Germinal center (tissue), 1 donor: Measurements from ENCODE around the gene CASZ1.
A peak's percentile ranks its signal among the peaks of the same experiment; 100 is the strongest.

Source experiments
- DNase-seq: peaks from one replicate; pipeline ENCODE4 v3.0.0; 2012; ENCODE audit warnings: mixed read lengths, low spot score

CASZ1 gene

DNA sequence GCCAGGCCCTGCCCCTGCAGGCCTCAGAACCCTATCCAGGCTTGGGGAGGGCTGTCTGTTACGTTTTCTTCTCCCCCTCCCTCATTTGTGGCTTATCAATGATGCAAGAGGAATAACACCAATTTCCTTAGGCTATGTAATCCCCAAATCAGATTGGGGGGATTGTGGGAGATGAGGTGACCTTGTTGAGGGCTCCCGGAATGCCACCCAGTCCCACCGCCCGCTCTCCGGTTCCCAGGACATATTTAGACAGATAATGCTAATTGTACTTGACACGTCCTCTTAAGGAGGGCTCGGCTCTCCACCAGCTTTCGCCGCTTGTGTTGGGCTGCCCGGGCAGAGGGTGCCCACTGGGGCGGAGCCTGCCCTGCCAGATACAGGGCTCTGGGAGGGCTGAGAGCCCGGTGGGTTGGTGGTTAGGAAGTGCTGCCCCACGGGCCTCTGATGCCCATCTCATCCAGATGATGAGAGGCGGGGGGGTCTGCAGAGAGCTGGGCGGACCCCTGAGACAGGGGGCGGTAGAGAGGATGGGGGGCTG lies 90.0 kb downstream of the CASZ1 start:
- DNase-seq = no peak

DNA sequence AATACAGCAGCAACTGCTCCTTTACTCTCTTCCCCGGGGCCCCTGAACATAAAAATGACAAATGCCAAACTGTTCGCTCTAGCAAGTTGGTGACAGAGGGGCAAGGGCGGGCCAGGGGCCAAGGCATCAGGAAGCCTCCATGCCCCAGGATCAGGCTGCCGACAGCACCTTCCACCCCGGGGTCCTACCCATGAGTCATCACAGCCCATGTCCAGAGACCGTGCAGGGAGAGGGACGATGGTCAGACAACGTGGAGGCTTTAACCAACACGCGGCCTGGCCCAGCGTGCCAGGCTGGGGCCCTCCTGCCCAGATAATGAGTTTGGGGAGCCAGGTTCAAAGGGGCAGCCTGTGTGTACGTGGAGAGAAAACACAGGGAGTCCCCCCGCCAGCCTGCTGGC lies 90.5 kb downstream of the CASZ1 start:
- DNase-seq = no peak

DNA sequence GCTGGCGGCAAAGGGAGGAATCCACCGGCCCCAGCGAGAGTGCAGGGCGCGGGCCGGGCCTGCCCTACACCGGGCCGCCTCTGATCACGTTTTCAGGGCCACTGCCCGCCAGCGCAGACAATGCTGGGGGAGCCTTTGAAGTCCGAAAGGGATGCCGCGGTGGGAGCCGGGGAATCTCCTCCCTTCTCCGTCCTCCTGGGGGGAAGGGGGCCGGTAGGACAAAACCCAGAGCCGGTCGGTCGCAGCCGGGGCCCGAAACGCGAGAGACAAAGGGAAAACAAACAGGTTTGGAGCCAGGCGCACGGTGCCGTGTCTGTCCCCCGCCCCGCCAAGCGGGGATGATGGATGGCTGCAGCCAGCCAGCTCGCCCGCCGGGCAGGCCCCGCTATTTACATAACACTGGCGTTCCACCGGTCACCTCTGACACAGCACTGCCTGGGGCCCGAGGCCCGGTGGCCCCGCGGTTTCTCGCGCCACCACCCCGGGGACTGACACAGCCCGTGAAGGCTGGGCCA lies 92.0 kb downstream of the CASZ1 start:
- DNase-seq = no peak

DNA sequence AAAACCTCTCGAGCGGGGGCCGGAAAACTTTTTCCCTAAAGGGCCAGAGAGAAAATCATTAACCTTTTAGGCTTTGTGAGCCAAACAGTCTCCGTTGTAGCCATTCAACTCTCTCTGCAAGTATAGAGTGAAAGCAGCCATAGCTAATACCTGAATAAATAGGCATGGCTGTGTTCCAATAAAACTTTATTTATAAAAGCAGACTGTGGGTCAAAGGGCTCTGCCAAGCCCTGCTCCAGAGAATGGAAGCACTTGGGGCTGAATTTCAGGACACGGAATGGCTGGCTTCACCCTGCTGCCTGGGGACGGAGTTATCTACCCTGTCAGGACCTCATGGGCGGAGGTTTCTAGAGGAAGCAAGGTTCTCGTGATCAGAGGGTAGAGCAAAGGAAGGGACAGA lies 92.7 kb downstream of the CASZ1 start:
- DNase-seq = no peak

DNA sequence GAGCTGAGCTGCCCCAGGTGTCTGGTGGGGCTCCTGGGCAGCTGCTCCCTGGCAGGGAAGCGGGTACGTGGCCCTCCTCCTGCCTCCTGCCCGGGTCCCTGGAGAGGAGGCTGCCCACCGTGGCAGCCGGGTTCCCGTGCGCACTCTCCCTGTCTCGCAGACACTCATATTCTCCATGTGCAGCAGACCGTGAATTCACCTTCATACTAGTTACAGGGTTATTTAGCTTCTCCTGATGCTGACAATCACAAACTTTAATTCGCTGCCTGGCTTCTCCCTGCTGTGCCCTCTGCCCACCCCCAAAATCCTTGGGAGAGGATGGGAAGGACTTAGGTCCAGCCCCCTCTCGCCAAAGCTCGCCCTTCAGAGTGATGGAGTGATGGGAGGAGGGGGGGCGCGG lies 95.3 kb downstream of the CASZ1 start:
- DNase-seq = no peak

DNA sequence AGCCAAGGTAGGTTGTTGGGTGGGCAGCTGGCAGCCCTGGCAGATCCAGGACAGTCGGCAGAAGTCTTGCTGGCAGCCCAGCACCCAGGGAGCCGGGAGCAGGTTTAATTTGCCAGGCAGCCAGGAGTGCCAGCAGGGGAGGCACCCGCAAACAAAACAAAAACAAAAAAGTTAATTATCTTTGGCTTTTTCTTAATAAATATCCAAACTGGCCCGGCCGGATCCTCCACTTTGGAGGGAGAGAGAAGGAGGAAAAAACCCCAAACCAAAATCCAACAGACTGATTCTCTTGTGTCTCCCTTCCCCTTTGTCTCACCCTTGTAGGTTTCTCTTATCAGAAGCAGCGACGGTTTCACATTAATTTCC lies 97.0 kb downstream of the CASZ1 start:
- DNase-seq = no peak

DNA sequence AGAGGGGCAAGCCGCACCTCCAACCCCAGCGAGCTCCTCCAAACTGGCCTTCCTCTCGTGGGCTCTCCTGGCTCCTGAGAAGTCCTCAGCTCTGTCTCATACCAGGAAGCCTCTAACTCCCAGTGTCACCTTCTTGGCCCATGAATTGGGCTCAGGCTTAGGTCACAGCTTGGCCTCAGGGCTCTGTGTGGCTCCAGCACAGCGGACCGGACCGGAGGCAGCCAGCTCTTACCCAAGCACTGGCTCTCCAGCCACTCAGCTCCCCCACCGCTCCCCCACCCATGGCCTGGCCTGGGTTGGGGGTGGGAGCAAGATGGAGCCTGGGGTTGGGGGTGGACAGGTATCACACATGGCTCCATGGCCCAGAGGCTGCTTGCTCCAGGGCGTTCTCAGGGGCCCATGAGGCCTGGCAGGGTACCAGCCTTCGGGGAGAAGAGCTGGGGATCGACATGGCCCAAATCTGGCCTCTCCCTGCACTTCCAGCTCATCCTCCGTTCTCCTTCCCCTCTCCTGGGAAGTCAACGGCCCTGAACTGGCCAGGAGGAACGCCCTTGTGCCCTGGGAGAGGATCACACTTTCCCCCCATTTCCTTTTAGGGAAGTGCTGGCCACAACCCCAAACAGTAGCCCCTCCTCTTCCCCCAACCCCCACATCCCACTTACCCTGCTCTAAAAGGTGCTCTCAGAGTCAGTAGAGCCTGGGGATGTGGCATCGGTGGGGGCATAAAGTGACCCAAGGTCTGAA lies 97.5 kb downstream of the CASZ1 start:
- DNase-seq = no peak

DNA sequence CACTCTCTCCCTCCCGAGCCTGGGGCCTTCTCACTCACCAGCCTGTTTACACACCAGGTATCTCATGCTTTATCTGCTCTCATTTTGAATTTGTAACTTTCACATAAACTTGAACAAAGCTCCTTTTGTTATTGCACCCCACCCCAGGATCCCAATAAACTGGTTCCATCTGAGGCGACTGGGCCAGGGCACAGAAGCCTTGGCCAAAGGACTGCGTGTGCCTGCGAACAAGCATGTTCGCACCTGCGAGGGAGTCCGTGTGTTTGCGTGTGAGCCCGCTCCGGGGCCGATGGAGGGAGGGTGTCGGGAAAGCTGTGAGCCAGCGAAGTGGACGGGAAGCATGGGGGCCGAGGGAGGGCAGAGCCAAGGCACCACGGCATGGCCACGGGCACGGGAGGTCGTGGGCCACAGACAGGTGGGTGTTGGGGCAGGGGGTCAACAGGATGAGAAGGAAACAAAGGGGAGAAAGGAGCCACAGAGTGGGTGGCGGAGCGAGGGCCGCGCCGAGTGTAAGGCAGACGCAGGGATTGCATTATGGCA lies 98.8 kb downstream of the CASZ1 start:
- DNase-seq = no peak

DNA sequence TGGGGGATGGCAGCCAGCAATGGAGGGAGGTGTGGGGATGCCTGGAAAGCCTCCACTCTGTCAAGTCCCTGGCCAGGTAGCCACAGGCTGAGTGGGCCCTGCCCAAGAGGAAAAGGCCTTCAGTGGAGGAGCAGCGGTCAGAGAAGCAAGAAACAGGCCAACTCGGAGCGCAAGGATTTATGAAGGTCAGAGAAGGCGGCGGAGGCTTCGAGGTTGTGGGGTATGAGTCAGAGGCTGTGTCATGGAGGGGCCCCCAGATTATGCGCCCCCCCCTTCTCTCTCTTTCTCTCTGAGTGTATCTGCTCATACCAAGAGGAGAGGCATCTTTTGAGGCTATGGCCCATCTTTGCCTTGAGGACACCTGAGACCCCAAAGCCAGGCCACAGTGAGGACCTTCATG lies 99.5 kb downstream of the CASZ1 start:
- no peak for DNase-seq

DNA sequence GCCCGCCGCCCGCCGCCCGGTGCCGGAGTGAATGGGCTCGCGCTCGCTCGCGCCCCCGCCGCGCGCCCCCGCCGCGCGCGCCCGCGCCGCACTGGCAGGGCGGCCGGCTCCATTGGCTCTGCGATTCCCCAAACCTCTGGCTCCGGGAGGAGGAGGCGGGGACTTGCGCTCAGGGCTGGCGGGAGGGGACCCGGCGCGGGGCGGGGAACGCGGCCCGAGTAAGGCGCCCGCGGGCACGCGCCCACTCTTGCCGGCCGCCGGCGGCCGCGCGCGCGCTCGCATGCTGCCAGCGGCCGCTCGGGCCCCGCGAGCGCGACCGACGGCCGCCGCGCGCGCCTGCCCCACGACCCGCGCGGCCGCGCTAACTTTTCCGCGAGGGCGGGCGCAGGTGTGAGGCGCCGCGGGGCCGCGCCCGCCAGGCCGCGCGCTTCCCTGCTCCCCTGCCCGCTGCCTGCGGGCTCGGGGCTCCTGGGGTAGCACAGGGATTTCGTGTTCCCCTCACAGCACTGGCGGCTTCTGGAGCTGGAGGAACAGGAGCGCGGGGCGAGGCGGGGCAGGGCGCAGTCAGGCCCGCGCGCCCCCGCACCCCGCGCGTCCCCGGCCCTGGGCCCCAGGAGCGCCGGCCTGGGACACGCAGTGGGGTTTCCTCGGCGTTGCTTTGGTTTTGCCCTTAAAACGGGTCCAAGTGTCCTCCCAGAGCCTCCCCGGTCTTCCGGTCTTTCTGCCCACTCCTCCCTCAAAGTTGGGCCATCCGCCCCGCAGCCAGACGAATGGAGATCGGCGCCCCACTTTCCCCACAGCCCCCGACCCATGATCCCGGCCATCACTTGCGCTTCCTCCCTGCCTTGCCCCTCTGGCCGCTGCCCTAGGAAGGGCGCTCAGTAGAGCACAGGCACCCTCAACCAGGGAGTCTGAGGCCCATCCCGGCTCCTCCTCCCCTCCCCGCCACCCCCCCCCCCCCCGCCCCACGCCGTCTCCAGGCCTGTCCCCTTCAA lies 101.5 kb downstream of the CASZ1 start:
- peak; percentile 92 for DNase-seq

DNA sequence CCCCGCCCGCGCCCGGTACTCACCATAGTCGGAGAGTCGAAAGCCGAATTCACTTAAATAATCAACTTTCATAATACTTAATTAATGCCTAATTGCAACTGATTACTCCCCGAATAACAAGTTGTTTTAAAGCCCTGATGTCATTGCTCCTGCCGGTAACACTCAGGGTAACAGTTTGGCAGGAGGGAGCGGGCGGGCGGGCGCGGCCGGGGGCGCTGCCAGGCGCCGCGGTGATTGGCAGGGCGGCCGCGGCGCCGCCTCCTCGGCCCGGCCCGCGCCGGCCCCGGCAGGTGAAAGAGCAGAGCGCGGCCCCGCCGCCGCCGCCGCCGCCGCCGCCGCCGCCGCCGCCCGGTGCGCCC lies 102.2 kb downstream of the CASZ1 start:
- DNase-seq = peak; percentile 88

DNA sequence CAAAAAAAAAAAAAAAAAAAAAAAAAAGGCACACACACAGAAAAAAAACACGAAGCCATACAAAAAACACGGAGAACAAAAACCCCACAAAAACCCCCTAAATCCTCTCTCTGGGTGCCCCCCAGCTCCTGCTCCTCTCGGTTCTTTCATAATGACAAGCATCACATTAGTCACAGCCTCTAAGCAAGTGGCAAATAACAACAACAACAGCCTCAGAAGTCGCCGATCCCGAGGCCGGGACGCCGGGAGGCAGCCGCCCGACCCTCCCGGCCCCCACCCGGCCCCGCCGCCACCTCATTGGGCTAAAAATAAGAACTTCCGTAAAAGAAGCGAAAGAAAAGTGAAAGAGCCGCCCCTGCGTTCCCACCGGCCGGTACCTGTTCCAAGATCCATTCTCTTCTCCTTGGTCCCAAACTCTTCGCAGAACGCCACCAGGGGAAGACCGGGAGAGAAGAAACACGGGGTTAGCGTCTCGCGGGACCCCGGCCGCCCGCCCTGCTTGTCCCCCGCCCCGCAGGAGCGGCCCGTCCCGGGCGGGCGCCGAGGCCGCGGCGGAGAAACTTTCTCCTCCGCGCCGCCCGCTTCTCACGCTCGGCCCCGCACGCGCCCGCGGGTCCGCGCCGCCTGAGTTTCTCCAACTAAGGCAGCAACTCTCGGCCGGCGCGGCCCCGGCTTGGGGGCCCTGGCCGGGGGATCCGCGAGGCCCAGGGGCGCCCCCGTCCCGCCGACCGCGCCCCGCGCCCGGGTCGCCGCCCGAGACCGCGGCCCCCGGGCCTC lies 102.8 kb downstream of the CASZ1 start:
- peak; percentile 83 for DNase-seq

DNA sequence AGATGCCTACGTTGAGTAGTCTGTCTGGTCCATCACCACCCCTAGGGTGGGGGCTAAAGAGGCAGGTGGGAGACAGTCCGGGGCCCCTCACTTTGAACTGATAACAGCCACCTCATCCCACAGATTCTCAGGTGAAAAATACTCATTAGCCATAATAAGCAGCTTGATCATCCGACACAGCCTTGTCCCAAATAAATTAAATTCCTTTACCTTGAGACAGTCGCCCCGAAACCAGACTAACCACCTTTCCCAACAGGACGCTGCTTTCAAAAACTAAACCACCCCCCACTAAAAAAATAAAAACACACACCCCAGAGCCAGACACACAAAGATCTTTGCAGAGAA lies 103.3 kb downstream of the CASZ1 start:
- DNase-seq = no peak

DNA sequence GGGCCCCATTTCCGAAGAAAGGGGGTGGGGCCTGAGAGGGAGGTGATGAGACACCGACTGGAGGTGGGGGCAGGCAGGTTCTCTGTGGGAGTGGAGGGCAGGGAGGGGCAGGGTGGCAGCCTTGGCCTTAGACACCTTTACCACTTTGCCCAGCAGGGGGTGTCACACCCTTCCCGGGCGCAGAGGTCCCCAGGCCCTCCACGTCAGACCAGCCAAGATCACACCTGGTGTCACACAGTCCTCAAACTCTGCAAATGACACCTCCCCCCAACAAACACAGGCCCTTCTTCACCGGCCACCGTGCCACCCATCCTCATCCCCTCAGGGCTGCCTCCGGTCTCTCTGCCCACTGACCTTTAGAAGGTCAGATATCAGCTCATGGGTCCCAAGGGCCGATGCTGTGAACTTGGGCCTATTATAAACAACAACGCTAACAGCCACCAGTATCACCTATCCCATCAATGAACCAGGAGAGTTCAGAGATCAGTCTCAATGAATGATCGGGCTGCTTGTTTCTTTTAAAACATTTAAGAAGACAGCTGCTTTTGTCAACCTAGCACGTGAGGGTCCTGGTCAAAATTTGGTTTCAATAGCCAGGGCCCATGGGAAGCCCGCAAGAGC lies 103.9 kb downstream of the CASZ1 start:
- DNase-seq = peak; percentile 84

DNA sequence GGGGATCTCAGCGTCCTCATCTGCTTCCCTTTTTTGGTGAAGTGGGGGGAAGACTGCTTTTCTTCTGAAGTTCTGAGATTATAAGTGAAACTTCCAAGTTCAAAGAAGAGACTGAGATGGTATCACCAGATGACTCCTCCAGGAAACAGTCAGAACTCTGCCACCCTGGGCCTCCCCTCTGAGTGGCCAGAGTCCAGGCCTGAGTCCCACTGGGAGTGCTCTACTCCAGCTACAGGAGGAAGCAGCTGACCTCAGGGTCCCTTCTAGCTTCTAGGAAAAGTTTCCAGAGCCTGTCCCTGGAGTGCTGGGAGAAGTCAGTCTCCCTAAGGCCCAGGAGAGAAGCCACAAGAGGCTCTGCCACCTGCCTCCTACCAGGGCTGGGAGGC lies 104.7 kb downstream of the CASZ1 start:
- no peak for DNase-seq

DNA sequence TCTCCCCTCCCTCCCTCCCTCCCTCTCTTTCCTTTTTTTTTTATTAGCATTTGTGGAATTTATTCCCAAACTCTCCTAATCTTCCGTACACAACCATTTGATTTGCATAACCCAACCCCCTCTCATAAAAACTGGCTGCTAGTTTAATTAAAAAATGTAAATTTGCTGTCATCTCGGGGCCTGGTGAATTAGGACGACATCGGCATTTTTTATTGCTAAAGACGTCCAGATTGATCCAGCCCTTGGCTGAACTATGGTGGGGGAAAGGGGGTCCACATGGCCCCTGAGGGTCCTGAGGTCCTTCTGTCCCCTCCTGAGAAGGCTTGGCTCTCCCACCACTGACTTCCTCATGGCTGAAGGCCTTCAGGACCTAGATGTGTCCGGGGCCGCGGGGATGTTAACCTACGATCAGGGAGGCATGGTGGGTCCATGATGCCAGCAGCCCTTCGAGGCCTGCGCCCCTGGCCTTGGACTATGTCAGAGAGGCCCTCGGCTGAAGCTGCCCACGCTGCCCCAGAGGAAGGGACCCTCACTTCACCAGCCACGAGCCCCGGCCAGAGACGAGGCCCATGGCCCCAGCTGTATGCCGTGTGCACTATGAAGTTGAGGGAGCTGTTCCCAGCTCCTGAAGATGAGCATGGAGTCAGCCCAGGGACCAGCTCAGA lies 105.2 kb downstream of the CASZ1 start:
- DNase-seq = no peak

DNA sequence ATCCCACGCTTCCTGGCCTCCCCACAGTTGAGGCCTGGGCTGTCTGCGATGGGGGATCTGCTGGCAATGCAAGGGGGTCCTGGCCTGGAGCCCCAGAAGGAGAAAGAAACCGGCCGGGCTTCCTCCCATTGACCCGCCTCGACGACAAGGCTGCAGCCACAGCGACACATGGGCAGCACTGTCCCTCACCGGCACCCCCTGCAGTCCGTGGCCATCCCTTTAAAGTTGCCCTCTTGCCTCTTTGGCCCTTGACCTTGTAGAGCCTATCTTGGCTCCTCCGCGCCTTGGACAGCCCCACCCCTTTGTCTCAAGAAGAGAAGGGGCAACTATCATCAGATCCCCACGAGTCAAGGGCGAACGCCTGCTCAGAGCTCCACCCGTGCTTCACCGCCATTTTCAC lies 106.0 kb downstream of the CASZ1 start:
- no peak for DNase-seq

DNA sequence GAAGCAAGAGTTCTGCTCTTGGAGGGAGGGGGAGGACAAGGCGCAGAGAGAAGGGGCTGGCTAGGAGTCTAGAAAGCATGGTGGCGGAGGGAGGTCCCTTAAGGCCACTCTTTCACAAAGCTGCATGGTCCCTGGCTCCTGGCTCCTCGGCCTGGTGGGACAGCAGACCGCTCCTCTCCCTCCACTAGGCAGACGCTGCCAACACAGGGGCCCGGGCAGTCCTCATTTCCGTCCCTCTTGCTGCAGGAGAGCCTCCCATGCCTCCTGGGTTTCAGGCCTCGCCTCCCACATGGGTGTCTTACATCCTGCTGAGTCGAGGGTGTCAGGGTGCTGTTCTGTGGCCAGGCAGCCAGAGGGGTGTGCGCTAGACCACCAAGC lies 108.0 kb downstream of the CASZ1 start:
- no peak for DNase-seq

DNA sequence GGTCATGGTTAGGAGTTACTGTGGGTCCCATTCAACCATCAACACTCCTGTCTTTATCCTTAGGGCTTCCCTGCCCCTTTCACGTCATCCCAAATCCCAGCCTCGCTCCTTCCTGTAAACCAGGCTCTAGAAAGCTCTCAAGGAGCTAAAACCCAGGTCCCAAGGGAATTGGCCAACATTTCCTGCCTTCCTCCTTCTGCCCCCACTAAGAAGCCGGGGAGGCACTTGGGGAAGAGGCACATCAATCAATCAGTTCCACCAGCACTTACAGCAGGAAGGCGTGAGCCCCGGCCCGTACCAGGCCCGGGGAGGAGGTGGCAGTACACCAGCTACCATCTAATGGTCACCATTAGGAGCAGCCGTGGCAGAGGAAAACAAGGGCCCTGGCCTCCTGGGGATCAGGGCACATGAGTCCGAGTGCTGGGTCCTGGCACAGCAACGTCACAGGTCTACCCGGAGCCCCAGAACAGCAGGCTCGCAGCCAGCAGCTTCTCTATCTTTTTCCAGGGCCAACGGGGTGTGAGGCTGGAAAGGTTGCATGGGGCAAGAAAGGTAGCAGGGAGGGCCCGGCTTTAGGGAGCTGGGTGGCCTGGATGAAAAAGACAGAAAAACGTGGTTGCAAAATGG lies 108.6 kb downstream of the CASZ1 start:
- no peak for DNase-seq

DNA sequence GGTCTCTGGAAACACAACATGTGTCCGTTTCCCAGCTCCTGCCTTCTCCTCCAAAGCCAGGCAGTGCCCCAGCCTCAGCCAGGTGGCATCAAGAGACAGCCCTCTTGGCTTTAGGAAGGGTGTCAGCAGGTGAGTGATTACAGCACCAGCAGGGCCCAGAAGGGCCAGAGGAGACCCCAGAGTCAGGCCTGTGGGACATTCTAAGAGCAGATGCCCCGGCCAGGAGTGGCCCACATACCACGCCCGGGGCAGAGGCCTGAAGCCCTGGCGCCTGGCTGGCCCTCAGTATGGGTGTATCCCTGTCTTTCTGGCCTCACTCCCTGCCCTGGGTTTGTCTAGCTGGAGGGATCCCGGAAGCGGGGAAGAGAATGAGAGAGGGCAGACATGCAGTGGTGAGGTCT lies 109.2 kb downstream of the CASZ1 start:
- DNase-seq = no peak
